Uterus (tissue), 4 donors: ENCODE measurements around the gene AGPAT3. TPM values are rescaled to one million over a fixed set of nuclear protein-coding genes. Genes with fewer than 3 reads are reported as not detected.

ENCODE experiments used
- DNase-seq, 2 donors: peaks; one replicate each; pipeline ENCODE4 v3.0.0-alpha.2; 2019 to 2020
- H3K27ac ChIP-seq, 2 donors: fragments of 200-600 bp; sonication (generic); 1 replicate in 1 of 2; 2 replicates in 1 of 2; pipeline ENCODE4 v1.5.1; 2016 to 2018
- H3K27me3 ChIP-seq, 2 donors: fragments of 200-600 bp; sonication (generic); one replicate each; pipeline ENCODE4 v1.5.1; 2018 to 2019; ENCODE audit warnings: control low read depth in 1 of 2
- H3K36me3 ChIP-seq, 2 donors: fragments of 200-600 bp; sonication (generic); one replicate each; pipeline ENCODE4 v1.5.1; 2019; ENCODE audit warnings: control low read depth in 1 of 2
- H3K4me1 ChIP-seq, 2 donors: fragments of 200-600 bp; sonication (generic); one replicate each; pipeline ENCODE4 v1.5.1; 2018 to 2019; ENCODE audit warnings: control low read depth in 1 of 2
- H3K4me3 ChIP-seq, 2 donors: fragments of 200-600 bp; sonication (generic); 1 replicate in 1 of 2; 2 replicates in 1 of 2; pipeline ENCODE4 v1.5.1; 2018 to 2019; ENCODE audit warnings: mild to moderate bottlenecking in 1 of 2
- H3K9me3 ChIP-seq, 2 donors: fragments of 200-600 bp; sonication (generic); one replicate each; pipeline ENCODE4 v1.5.1; 2019; ENCODE audit warnings: control low read depth in 1 of 2
- POLR2A ChIP-seq, 2 donors: fragments of 450-650 bp; IDR thresholded peaks; one replicate each; pipeline ENCODE4 v1.6.1; 2016; ENCODE audit warnings: antibody characterized with exemption in 2 of 2, mild to moderate bottlenecking in 1 of 2, moderate library complexity in 1 of 2
- intact Hi-C: fragments of 100-400 bp; cut with DNase I; formaldehyde crosslinking; loops from one replicate; pipeline ENCODE4 v1.15.1; 2023; ENCODE audit warnings: low total_unique reads
- total RNA-seq, 4 donors: library from RNA; depleted of rRNA in 3 of 4; stranded (reverse); fragments of >200 nt in 3 of 4; gene quantifications; one replicate each; pipeline versions ENCODE4 v1.1.0 to v1.2.4, GENCODE V29; 2014 to 2023
- TF ChIP-seq, protein P1 (sequence below), 4 experiments: fragments of 200-600 bp in 2 of 4; fragments of 450-650 bp in 2 of 4; sonication (generic) in 2 of 4; IDR thresholded peaks; one replicate each; pipeline ENCODE4 v1.5.1; 2016 to 2019; ENCODE audit warnings: antibody characterized with exemption in 4 of 4, mild to moderate bottlenecking in 2 of 4, moderate library complexity in 1 of 4
- donor health status: DM: yes; HTN: yes; CAD: no.

Gene AGPAT3
- total RNA-seq = 10 to 100 TPM in 3 of 4 donors, 1 to 10 TPM in 1; 6.8 to 43.4 (median 28.4) TPM

- peak within 1 kb of the TSS; percentile 85 to 97 for H3K27ac ChIP-seq
- H3K9me3 ChIP-seq = no peaks in the 10 kb centered on the region
- intact Hi-C loops = no loop called here
- H3K4me3 ChIP-seq = peak within 1 kb of the TSS; percentile 66 to 96
- no peak for DNase-seq
- no peaks in the 10 kb centered on the region for H3K27me3 ChIP-seq
- H3K36me3 ChIP-seq = no peaks in the 10 kb centered on the region
- TF ChIP-seq, protein P1, sequence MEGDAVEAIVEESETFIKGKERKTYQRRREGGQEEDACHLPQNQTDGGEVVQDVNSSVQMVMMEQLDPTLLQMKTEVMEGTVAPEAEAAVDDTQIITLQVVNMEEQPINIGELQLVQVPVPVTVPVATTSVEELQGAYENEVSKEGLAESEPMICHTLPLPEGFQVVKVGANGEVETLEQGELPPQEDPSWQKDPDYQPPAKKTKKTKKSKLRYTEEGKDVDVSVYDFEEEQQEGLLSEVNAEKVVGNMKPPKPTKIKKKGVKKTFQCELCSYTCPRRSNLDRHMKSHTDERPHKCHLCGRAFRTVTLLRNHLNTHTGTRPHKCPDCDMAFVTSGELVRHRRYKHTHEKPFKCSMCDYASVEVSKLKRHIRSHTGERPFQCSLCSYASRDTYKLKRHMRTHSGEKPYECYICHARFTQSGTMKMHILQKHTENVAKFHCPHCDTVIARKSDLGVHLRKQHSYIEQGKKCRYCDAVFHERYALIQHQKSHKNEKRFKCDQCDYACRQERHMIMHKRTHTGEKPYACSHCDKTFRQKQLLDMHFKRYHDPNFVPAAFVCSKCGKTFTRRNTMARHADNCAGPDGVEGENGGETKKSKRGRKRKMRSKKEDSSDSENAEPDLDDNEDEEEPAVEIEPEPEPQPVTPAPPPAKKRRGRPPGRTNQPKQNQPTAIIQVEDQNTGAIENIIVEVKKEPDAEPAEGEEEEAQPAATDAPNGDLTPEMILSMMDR (IDR thresholded peaks at IDR 0.05) = no peak
- TF ChIP-seq POLR2A (IDR thresholded peaks at IDR 0.05) = no peak
- no peaks in the 10 kb centered on the region for H3K4me1 ChIP-seq
Measured at GRCh38 chr21:43864962-43865539, at the start of gene AGPAT3. AGPAT3 (plus strand) TSS chr21:43865223; CDS start chr21:43959682, 94,459 bp downstream.

DNA sequence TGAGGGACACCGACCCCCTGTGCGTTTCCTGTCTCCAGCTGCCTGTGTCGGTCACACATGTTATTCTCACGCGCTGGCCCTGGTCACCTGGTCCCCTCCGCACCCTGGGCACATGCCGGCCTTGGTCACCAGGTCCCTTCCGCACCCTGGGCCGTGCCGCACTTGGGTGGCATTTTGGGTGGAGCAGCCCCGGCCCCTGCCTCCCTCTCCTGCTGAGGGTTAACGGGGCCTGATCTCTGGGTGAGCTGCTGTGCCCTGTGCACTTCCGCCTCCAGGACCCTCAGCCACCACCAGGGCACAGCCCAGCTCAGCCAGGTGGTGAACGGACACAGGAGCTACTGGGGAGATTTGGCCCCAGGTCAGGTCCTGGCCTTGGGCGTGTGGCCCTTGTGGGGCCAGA, 49.0 kb upstream of the AGPAT3 start:
- intact Hi-C loops = no loop called here
- Histone ChIP-seq H3K4me3 (no peak overlapping the region), H3K36me3 (no peaks in the 10 kb centered on the region), H3K9me3 (peaks cover 0 to 6% of the 10 kb centered on the region in 2 donors), H3K27me3 (no peaks in the 10 kb centered on the region), H3K4me1 (peaks cover 0 to 1% of the 10 kb centered on the region in 2 donors), H3K27ac (no peak overlapping the region)
- TF ChIP-seq, protein P1 (IDR thresholded peaks at IDR 0.05) = no peak
- no peak for TF ChIP-seq POLR2A (IDR thresholded peaks at IDR 0.05)
- DNase-seq = no peak

GRCh38 chr21:43816611-43817071, 48.4 kb upstream of the AGPAT3 start:
- Histone ChIP-seq H3K4me1 (no peaks in the 10 kb centered on the region), H3K9me3 (peaks cover 0 to 6% of the 10 kb centered on the region in 2 donors), H3K27ac (no peak overlapping the region), H3K36me3 (no peaks in the 10 kb centered on the region), H3K27me3 (no peaks in the 10 kb centered on the region), H3K4me3 (no peak overlapping the region)
- intact Hi-C loops = no loop called here
- DNase-seq = no peak
- TF ChIP-seq, protein P1 (IDR thresholded peaks at IDR 0.05) = no peak
- TF ChIP-seq POLR2A (IDR thresholded peaks at IDR 0.05) = no peak

DNA sequence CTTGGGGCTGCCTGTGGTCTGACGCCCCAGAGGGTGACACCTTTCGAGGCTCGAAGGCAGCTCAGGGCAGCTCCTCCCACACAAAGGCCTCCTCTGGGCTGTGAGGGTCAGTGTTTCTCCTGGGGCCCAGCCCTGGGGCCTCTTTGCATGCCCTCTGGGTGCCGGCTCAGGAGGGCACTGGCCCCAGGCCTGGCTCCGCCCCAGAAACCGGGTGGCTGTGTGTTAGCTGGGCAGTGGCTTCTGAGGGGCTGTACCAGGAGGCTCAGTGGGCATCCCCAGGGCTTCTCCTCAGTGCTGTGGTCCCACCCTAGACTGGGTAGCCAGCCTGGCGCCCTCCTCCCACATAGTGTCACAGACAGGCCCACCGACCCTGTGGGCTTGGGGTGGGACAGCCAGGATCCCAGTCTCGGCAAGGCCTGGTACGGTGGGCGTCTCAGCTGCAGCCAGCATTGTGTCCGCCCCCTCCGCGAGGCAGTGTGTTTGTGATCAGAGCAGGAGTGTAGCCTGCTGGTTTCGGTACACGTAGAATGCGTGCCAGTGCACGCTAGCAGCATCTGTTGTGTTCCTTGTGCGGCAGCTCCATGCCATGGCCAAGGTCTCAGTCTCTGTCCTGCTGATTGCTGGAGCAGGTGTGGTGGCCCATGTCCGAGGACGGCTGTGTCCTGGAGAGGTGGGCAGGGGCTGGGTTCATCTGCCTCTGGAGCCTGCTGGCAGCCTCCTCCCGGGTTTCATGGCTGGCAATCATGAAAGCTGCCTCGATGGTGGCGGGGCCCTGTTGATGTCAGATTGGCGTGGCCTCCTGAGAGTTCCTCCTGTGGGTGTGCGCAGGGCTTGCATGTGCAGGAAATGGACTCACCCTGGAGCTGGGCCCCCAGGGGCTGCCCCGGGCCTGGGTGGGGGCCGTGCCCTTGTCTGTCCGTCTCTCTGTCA, 47.6 kb upstream of the AGPAT3 start:
- Histone ChIP-seq H3K4me1 (no peaks in the 10 kb centered on the region), H3K36me3 (no peaks in the 10 kb centered on the region), H3K27me3 (no peaks in the 10 kb centered on the region), H3K27ac (no peak overlapping the region), H3K9me3 (peaks cover 0 to 6% of the 10 kb centered on the region in 2 donors), H3K4me3 (no peak overlapping the region)
- TF ChIP-seq, protein P1 (IDR thresholded peaks at IDR 0.05) = no peak
- no peak for TF ChIP-seq POLR2A (IDR thresholded peaks at IDR 0.05)
- DNase-seq = no peak
- intact Hi-C loops = no loop called here

DNA sequence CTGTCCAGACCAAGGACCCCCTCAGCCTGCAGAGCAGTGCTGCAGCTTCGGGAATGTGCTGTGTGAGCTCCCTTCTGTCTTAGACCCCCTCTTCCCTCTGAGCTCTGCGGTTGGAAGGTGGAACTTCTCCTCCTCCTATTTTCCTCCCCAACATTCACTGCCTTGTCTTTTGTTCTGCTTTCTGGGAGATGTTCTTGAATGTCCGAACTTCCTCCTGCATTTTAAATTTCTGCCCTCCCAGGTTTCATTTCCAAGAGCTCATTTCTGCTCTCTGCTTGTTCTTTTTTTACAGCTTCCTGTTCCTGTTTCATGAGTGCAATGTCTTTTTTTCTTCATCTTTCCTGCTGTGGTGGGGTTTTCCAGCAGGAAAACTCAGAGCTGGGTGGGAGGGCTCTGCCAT, 46.3 kb upstream of the AGPAT3 start:
- no peak for DNase-seq
- H3K4me1 ChIP-seq = no peaks in the 10 kb centered on the region
- no peak overlapping the region for H3K4me3 ChIP-seq
- peaks cover 0 to 6% of the 10 kb centered on the region in 2 donors for H3K9me3 ChIP-seq
- TF ChIP-seq POLR2A (IDR thresholded peaks at IDR 0.05) = no peak
- TF ChIP-seq, protein P1 (IDR thresholded peaks at IDR 0.05) = no peak
- no peaks in the 10 kb centered on the region for H3K27me3 ChIP-seq
- intact Hi-C loops = no loop called here
- H3K27ac ChIP-seq = no peak overlapping the region
- no peaks in the 10 kb centered on the region for H3K36me3 ChIP-seq
